22Rv1 (cell line): Measurements from ENCODE around the gene DYNC2H1.

Experiments used
- ZFX ChIP-seq: fragments of 450-650 bp; IDR thresholded peaks from 2 replicates; pipeline ENCODE4 v1.6.1; 2017; ENCODE audit warnings: antibody characterized with exemption, borderline replicate concordance
- TF ChIP-seq, protein P1 (sequence below): fragments of 450-650 bp; IDR thresholded peaks from 2 replicates; pipeline ENCODE4 v1.5.1; 2017; ENCODE audit warnings: mild to moderate bottlenecking

DNA sequence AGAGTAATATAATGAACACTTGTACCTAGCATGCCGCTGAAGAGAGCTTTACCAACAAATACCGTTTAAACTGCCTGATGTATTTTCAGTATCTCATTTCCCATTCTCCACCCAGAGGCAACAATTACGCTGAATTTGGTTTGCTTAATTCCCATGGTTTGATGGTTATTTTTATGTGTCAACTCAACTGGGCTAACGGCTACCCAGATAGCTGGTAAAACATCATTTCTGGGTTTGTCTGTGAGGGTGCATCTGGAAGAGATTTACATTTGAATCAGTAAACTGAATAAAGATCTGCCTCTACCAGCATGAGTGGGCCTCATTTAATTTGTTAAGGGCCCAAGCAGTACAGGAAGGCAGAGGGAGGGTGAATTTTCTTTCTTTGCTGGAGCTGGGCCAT lies 377.9 kb downstream of the DYNC2H1 start:
- TF ChIP-seq, protein P1, sequence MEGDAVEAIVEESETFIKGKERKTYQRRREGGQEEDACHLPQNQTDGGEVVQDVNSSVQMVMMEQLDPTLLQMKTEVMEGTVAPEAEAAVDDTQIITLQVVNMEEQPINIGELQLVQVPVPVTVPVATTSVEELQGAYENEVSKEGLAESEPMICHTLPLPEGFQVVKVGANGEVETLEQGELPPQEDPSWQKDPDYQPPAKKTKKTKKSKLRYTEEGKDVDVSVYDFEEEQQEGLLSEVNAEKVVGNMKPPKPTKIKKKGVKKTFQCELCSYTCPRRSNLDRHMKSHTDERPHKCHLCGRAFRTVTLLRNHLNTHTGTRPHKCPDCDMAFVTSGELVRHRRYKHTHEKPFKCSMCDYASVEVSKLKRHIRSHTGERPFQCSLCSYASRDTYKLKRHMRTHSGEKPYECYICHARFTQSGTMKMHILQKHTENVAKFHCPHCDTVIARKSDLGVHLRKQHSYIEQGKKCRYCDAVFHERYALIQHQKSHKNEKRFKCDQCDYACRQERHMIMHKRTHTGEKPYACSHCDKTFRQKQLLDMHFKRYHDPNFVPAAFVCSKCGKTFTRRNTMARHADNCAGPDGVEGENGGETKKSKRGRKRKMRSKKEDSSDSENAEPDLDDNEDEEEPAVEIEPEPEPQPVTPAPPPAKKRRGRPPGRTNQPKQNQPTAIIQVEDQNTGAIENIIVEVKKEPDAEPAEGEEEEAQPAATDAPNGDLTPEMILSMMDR = no peak
- no peak for TF ChIP-seq ZFX
